Pancreas (tissue), 10 donors: ENCODE data around the gene BLVRA. TPM values are rescaled to one million over a fixed set of nuclear protein-coding genes. Genes with fewer than 3 reads are reported as not detected.
A peak's percentile ranks its signal among the peaks of the same experiment; 100 is the strongest.

Source experiments
- ATAC-seq, 4 donors: fragments of 200-7000 bp; cut with Tn5 transposase; one replicate each; pipeline versions ENCODE4 v1.8.0 to v1.9.1; 2020; ENCODE audit warnings: mild to moderate bottlenecking in 4 of 4, moderate library complexity in 4 of 4
- DNase-seq, 6 donors: peaks; one replicate each; pipeline ENCODE4 v3.0.0-alpha.2; 2020
- FAIRE-seq: peaks from 2 replicates; lab custom pipeline; 2012; peaks lifted over from hg19 to GRCh38; lab: Jason Lieb, UNC
- H3K27ac ChIP-seq, 4 donors: fragments of 200-600 bp; sonication (generic); 1 replicate in 3 of 4; 2 replicates in 1 of 4; pipeline versions ENCODE4 v1.5.0 to v1.8.0; 2020
- H3K27me3 ChIP-seq, 4 donors: fragments of 200-600 bp; one replicate each; pipeline ENCODE4 v1.8.0; 2021
- H3K36me3 ChIP-seq, 3 donors: fragments of 200-600 bp; sonication (generic) in 1 of 3; one replicate each; pipeline versions ENCODE4 v1.5.0 to v1.8.0; 2020 to 2021
- H3K4me1 ChIP-seq, 3 donors: fragments of 200-600 bp; one replicate each; pipeline ENCODE4 v1.8.0; 2021
- H3K4me3 ChIP-seq, 4 donors: fragments of 200-600 bp; sonication (generic) in 2 of 4; one replicate each; pipeline versions ENCODE4 v1.5.0 to v1.8.0; 2020 to 2021
- H3K9me3 ChIP-seq, 4 donors: fragments of 200-600 bp; one replicate each; pipeline ENCODE4 v1.8.0; 2021
- WGBS, 2 donors: extraction: QIAGEN DNeasy Blood & Tissue Kit; methylation state at CpG; one replicate each; pipeline ENCODE4 v1.1.7; 2013; 5-methylcytosine and 5-hydroxymethylcytosine counted together
- intact Hi-C, 3 donors: fragments of 100-400 bp; cut with DNase I; formaldehyde crosslinking; loops; one replicate each; pipeline versions ENCODE4 v1.11.1 to v1.14.2; 2022
- polyA plus RNA-seq, 2 donors: library from polyadenylated mRNA; stranded (reverse); fragments of 200-250 nt; gene quantifications; one replicate each; pipeline ENCODE4 v1.2.3, GENCODE V29; 2013
- total RNA-seq, 6 donors: library from RNA; stranded (reverse); fragmentation: NEBNext Ultra II Directional in 4 of 6; extraction: Animal tissue kit (Norgen Biotek cat#: 25700) in 4 of 6; gene quantifications; one replicate each; pipeline versions ENCODE4 v1.2.1 to v1.2.4, GENCODE V29; 2021 to 2023
- TF ChIP-seq, protein P1 (sequence below), 4 donors: fragments of 200-600 bp; sonication (generic) in 3 of 4; IDR thresholded peaks; one replicate each; pipeline versions ENCODE4 v1.5.0 to v1.8.0; 2021; ENCODE audit warnings: antibody characterized with exemption in 4 of 4
- donor health status: healthy with polysubstance abuse.
- donor health status: DM: no; HTN: no; CAD: no; lungs with moderate emphysema.
- donor health status: DM: no; HTN: no; CAD: no.
- donor health status: control.
- donor health status: control.
- donor health status: Bipolar disorder and iron deficiency.
- donor health status: DM: yes; HTN: yes; CAD: no.
- donor health status: DM: no; HTN: no; CAD: no.
- donor health status: DM: no; HTN: no; CAD: no.
- donor health status: DM: yes; HTN: yes; CAD: no.

Gene BLVRA
- total and polyA plus RNA-seq, 8 donors: 12.4 to 31.6 (median 17.3) TPM

DNA sequence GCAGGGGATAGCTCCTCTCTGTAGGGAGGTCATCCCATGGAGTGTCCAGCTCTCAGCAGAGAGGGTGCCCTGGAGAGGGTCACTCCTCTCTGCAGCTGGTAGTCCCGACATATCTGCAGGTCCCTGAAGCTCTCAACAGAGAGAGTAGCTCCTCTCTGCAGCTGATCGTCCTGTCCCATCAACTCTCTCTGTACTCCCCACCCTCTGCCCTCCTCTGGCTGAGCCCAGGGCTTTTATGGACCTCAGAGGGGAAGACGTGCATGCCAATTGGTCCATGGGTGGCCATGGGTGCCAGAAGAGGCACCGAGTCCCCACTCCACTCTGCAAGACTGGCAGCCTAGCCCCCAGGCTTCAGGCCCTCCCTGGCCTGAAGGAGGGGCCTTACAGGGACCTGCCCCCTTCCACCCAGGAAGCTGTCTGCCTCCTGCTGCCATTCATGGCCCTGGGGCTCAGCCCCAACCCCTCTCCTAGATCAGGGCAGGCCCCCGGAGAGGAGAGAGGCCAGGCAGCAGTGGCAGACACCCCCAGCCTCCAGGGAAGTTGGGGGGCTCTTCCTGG, 9.0 kb upstream of the BLVRA start:
- TF ChIP-seq, protein P1, sequence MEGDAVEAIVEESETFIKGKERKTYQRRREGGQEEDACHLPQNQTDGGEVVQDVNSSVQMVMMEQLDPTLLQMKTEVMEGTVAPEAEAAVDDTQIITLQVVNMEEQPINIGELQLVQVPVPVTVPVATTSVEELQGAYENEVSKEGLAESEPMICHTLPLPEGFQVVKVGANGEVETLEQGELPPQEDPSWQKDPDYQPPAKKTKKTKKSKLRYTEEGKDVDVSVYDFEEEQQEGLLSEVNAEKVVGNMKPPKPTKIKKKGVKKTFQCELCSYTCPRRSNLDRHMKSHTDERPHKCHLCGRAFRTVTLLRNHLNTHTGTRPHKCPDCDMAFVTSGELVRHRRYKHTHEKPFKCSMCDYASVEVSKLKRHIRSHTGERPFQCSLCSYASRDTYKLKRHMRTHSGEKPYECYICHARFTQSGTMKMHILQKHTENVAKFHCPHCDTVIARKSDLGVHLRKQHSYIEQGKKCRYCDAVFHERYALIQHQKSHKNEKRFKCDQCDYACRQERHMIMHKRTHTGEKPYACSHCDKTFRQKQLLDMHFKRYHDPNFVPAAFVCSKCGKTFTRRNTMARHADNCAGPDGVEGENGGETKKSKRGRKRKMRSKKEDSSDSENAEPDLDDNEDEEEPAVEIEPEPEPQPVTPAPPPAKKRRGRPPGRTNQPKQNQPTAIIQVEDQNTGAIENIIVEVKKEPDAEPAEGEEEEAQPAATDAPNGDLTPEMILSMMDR (IDR thresholded peaks at IDR 0.05): no peak
- no peaks in the 10 kb centered on the region for H3K4me1 ChIP-seq
- intact Hi-C loops: no loop called here
- WGBS, 2 donors: 51 to 63% methylated on average over 5 of the region's 5 CpGs
- no peaks in the 10 kb centered on the region for H3K27me3 ChIP-seq
- no peaks in the 10 kb centered on the region for H3K36me3 ChIP-seq
- FAIRE-seq (no peak), ATAC-seq (no peak), DNase-seq (no peak)
- no peaks in the 10 kb centered on the region for H3K9me3 ChIP-seq
- no peak overlapping the region for H3K4me3 ChIP-seq
- H3K27ac ChIP-seq: no peak overlapping the region

DNA sequence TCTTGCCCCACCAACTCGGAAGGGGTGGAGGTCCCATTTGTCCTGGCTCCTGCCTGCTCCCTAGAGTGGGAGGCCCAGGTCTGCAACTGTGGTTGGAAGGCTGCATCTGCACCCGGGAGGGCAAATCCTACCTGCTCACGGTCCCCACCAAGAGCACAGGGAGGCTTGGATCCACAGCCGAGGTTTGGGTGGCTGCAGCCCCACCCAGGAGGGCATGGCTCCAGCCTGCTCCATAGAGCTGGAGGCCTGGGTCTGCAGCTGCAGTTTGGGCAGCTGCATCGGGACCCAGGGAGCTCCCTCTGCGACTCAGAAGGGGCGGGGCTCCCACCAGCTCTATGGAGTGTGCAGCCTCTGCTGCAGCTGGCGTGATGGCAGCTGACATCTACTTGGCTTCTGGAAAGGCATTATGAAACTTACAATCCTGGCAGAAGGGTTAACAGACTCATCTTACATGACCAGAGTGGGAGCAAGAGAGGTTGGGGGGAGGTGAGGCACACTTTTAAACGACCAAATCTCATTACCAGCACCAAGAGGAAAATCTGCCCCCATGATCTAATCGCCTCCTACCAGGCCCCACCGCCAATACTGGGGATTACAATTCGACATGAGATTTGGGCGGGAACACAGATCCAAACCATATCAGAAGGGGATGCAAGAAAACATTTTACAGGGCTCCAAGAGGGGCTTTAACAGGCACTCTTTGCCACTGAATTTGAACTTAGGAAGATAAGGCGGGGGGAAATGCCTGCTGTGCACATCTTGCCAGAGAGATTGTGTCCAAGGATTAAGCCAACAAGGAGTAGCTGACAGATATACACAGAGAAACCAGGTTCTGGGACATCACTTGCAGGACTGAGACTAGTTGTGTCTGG, 8.2 kb upstream of the BLVRA start:
- Histone ChIP-seq H3K27me3 (no peaks in the 10 kb centered on the region), H3K9me3 (no peaks in the 10 kb centered on the region), H3K4me1 (no peaks in the 10 kb centered on the region), H3K27ac (no peak overlapping the region), H3K36me3 (no peaks in the 10 kb centered on the region), H3K4me3 (no peak overlapping the region)
- DNase-seq: no peak
- peak in 1 of 4 donors; percentile 35 for ATAC-seq
- TF ChIP-seq, protein P1 (IDR thresholded peaks at IDR 0.05): no peak
- FAIRE-seq: no peak
- WGBS, 2 donors: 70 to 76% methylated on average over 14 of the region's 14 CpGs
- intact Hi-C loops: no loop called here

DNA sequence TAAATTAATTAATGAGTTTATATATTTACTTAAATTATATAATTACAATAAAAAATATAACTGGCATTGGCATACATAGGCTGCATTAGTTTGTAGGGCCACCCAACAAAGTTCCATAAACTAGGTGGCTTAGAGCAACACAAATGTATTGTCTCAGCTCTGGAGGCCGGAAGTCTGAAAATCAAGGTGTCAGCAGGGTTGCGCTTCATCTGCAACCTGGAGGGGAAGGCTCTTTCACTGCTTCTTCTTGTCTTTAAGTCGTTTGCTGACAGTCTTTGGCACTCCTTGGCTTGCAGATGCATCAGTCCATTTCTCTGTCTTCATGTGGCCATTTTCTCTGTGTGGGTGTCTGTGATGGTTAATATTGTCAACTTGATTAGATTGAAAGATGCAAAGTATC, 6.1 kb upstream of the BLVRA start:
- no peak overlapping the region for H3K4me3 ChIP-seq
- H3K27ac ChIP-seq: no peak overlapping the region
- no peaks in the 10 kb centered on the region for H3K27me3 ChIP-seq
- TF ChIP-seq, protein P1 (IDR thresholded peaks at IDR 0.05): no peak
- no peaks in the 10 kb centered on the region for H3K4me1 ChIP-seq
- intact Hi-C loops: no loop called here
- ATAC-seq: no peak
- no peaks in the 10 kb centered on the region for H3K9me3 ChIP-seq
- 72 to 82% methylated on average over 3 of the region's 3 CpGs for WGBS, 2 donors
- FAIRE-seq: no peak
- no peaks in the 10 kb centered on the region for H3K36me3 ChIP-seq
- no peak for DNase-seq

DNA sequence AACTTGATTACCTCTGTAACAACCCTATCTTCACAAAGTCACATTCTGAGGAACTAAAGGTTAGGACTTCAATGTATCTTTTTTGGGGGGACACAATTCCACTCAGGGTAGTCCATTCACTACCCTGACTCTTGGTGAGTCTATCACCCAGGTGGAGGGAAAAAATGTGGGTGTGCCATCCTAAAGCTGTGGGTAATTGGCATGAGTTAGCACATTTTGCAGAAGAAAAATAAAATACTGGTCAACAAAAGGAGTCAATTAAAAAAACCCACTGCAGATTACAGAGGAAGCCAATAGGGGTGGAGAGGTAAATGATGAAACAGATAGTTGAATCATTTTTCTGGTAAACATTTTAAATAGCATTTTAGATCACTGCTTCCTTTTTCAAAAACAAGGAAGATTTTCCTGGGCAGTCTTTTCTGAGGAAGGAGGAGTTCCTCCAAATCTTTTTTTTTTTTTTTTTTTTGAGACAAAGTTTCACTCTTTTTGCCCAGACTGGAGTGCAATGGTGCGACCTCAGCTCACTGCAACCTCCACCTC, 5.1 kb upstream of the BLVRA start:
- no peaks in the 10 kb centered on the region for H3K4me1 ChIP-seq
- TF ChIP-seq, protein P1 (IDR thresholded peaks at IDR 0.05): no peak
- DNase-seq: no peak
- H3K4me3 ChIP-seq: no peak overlapping the region
- WGBS, 2 donors: 54 to 87% methylated on average over 1 of the region's 1 CpG
- no peaks in the 10 kb centered on the region for H3K36me3 ChIP-seq
- FAIRE-seq: no peak
- H3K27ac ChIP-seq: no peak overlapping the region
- no peaks in the 10 kb centered on the region for H3K9me3 ChIP-seq
- no peaks in the 10 kb centered on the region for H3K27me3 ChIP-seq
- intact Hi-C loops: no loop called here
- ATAC-seq: no peak
